Mesendoderm (in vitro differentiated cells): ENCODE measurements around the gene CADPS.

Experiments used
- DNase-seq: peaks from one replicate; pipeline ENCODE4 v3.0.0; 2013
- H2AK5ac ChIP-seq: 2 replicates; pipeline ENCODE4 v1.6.1; 2013; ENCODE audit warnings: low read length, inconsistent platforms
- H2BK120ac ChIP-seq: 2 replicates; pipeline ENCODE4 v1.6.1; 2013; ENCODE audit warnings: low read depth, mild to moderate bottlenecking, low read length, moderate library complexity, mixed read lengths
- H2BK15ac ChIP-seq: replicated peaks from 2 replicates; pipeline ENCODE4 v1.6.1; 2013; ENCODE audit warnings: low read depth, mild to moderate bottlenecking, moderate library complexity
- H2BK5ac ChIP-seq: 2 replicates; pipeline ENCODE4 v1.6.1; 2013; ENCODE audit warnings: low read length, inconsistent platforms
- H3K18ac ChIP-seq: 2 replicates; pipeline ENCODE4 v1.6.1; 2013; ENCODE audit warnings: mild to moderate bottlenecking, low read length, mixed read lengths
- H3K23ac ChIP-seq: one replicate; pipeline ENCODE4 v1.6.1; 2013; ENCODE audit warnings: low read length
- H3K27ac ChIP-seq: 2 replicates; pipeline ENCODE4 v1.5.1; 2013; ENCODE audit warnings: low read depth, mild to moderate bottlenecking, inconsistent platforms, low read length, moderate library complexity
- H3K27me3 ChIP-seq: 2 replicates; pipeline ENCODE4 v1.6.1; 2013; ENCODE audit warnings: low read length, control low read depth, mild to moderate bottlenecking, inconsistent platforms; ENCODE audit not compliant: insufficient read depth, poor library complexity
- H3K36me3 ChIP-seq: 2 replicates; pipeline ENCODE4 v1.6.1; 2013; ENCODE audit warnings: low read length, inconsistent platforms; ENCODE audit not compliant: control insufficient read depth, insufficient read depth
- H3K4ac ChIP-seq: one replicate; pipeline ENCODE4 v1.6.1; 2013; ENCODE audit warnings: low read depth, mild to moderate bottlenecking, low read length, moderate library complexity
- H3K4me1 ChIP-seq: 2 replicates; pipeline ENCODE4 v1.6.1; 2013; ENCODE audit warnings: low read depth, low read length, inconsistent platforms; ENCODE audit not compliant: control insufficient read depth
- H3K4me2 ChIP-seq: 2 replicates; pipeline ENCODE4 v1.6.1; 2013; ENCODE audit warnings: low read length
- H3K4me3 ChIP-seq: 2 replicates; pipeline ENCODE4 v1.5.1; 2013; ENCODE audit warnings: mild to moderate bottlenecking, low read length
- H3K56ac ChIP-seq: one replicate; pipeline ENCODE4 v1.6.1; 2013; ENCODE audit warnings: low read length
- H3K79me1 ChIP-seq: 2 replicates; pipeline ENCODE4 v1.6.1; 2013; ENCODE audit warnings: low read length, inconsistent platforms
- H3K79me2 ChIP-seq: 2 replicates; pipeline ENCODE4 v1.6.1; 2013; ENCODE audit warnings: mild to moderate bottlenecking, low read length; ENCODE audit not compliant: control insufficient read depth, insufficient read depth
- H3K9ac ChIP-seq: 2 replicates; pipeline ENCODE4 v1.6.1; 2013; ENCODE audit warnings: low read length, inconsistent platforms
- H4K5ac ChIP-seq: one replicate; pipeline ENCODE4 v1.6.1; 2013; ENCODE audit warnings: low read length
- H4K8ac ChIP-seq: one replicate; pipeline ENCODE4 v1.6.1; 2013; ENCODE audit warnings: low read depth, mild to moderate bottlenecking, control low read depth, low read length, moderate library complexity
- WGBS: extraction: QIAGEN DNeasy Blood & Tissue Kit; methylation state at CpG from one replicate; pipeline ENCODE4 v1.1.7; 2013; ENCODE audit warnings: low lambda C conversion rate, missing lambda C conversion rate; ENCODE audit not compliant: insufficient coverage; ENCODE audit errors: extremely low coverage; 5-methylcytosine and 5-hydroxymethylcytosine counted together

The CADPS gene

DNA sequence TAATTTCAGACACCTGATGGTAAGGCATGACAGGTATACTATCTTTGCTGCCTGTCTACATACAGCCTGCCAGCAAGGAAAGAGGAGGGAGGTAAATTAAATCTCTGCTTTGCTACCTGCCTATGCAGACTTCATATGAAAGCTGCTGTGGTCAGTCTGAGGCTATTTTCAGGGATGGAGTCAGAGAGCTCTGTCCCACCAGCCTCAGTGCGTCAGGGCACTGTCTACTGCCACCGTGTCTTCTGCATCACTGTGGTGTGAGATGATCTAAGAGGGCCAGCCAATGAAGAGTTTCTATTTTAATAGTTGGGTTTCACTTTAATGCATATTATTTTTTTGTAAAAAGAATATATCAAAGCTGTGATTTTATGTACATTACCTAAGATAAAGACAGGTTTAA lies 125.6 kb downstream of the CADPS start:
- no peaks in the 10 kb centered on the region for H3K79me1 ChIP-seq
- no peak overlapping the region for H2AK5ac ChIP-seq
- no peak overlapping the region for H3K18ac ChIP-seq
- H2BK15ac ChIP-seq: no peak overlapping the region
- H3K4ac ChIP-seq: no peak overlapping the region
- H3K4me3 ChIP-seq: no peak overlapping the region
- no peak overlapping the region for H4K8ac ChIP-seq
- no CpG with 5 or more reads among the region's 2 CpGs for WGBS
- H3K56ac ChIP-seq: no peak overlapping the region
- H3K4me2 ChIP-seq: no peak overlapping the region
- no peak overlapping the region for H3K9ac ChIP-seq
- H3K79me2 ChIP-seq: no peaks in the 10 kb centered on the region
- no peak overlapping the region for H2BK5ac ChIP-seq
- no peak for DNase-seq
- no peaks in the 10 kb centered on the region for H3K4me1 ChIP-seq
- no peaks in the 10 kb centered on the region for H3K36me3 ChIP-seq
- no peaks in the 10 kb centered on the region for H3K27me3 ChIP-seq
- no peak overlapping the region for H4K5ac ChIP-seq
- H3K27ac ChIP-seq: no peak overlapping the region
- H3K23ac ChIP-seq: no peak overlapping the region
- H2BK120ac ChIP-seq: no peak overlapping the region

- no peaks in the 10 kb centered on the region for H3K79me1 ChIP-seq
- H3K27me3 ChIP-seq: no peaks in the 10 kb centered on the region
- H2BK120ac ChIP-seq: no peak overlapping the region
- no peaks in the 10 kb centered on the region for H3K79me2 ChIP-seq
- no peak overlapping the region for H3K23ac ChIP-seq
- no peak overlapping the region for H3K18ac ChIP-seq
- no peak overlapping the region for H4K8ac ChIP-seq
- no peaks in the 10 kb centered on the region for H3K36me3 ChIP-seq
- no CpG with 5 or more reads among the region's 4 CpGs for WGBS
- H3K4me1 ChIP-seq: no peaks in the 10 kb centered on the region
- no peak overlapping the region for H2AK5ac ChIP-seq
- no peak for DNase-seq
- no peak overlapping the region for H2BK15ac ChIP-seq
- H3K4me2 ChIP-seq: no peak overlapping the region
- H3K4ac ChIP-seq: no peak overlapping the region
- no peak overlapping the region for H2BK5ac ChIP-seq
- H3K27ac ChIP-seq: no peak overlapping the region
- H3K56ac ChIP-seq: no peak overlapping the region
- no peak overlapping the region for H4K5ac ChIP-seq
- H3K9ac ChIP-seq: no peak overlapping the region
- no peak overlapping the region for H3K4me3 ChIP-seq
Measured at GRCh38 chr3:62749130-62749529, 126.1 kb downstream of the CADPS start.

- no peaks in the 10 kb centered on the region for H3K27me3 ChIP-seq
- H3K4me2 ChIP-seq: no peak overlapping the region
- H3K79me2 ChIP-seq: no peaks in the 10 kb centered on the region
- no peak overlapping the region for H4K8ac ChIP-seq
- no peak overlapping the region for H3K27ac ChIP-seq
- no peak overlapping the region for H2BK5ac ChIP-seq
- no peak overlapping the region for H3K4ac ChIP-seq
- no peak overlapping the region for H3K9ac ChIP-seq
- H2BK120ac ChIP-seq: no peak overlapping the region
- H3K4me1 ChIP-seq: no peaks in the 10 kb centered on the region
- H3K23ac ChIP-seq: no peak overlapping the region
- WGBS: no CpG with 5 or more reads among the region's 3 CpGs
- no peak for DNase-seq
- H3K18ac ChIP-seq: no peak overlapping the region
- H3K4me3 ChIP-seq: no peak overlapping the region
- H2BK15ac ChIP-seq: no peak overlapping the region
- H4K5ac ChIP-seq: no peak overlapping the region
- H2AK5ac ChIP-seq: no peak overlapping the region
- H3K56ac ChIP-seq: no peak overlapping the region
- H3K36me3 ChIP-seq: no peaks in the 10 kb centered on the region
- no peaks in the 10 kb centered on the region for H3K79me1 ChIP-seq
Measured at GRCh38 chr3:62737449-62737848, 137.8 kb downstream of the CADPS start.

- Histone ChIP-seq H3K56ac (no peak overlapping the region), H3K36me3 (no peaks in the 10 kb centered on the region), H2BK15ac (no peak overlapping the region), H3K18ac (no peak overlapping the region), H3K27ac (no peak overlapping the region), H2AK5ac (no peak overlapping the region), H3K4ac (no peak overlapping the region), H4K8ac (no peak overlapping the region), H2BK5ac (no peak overlapping the region), H3K4me3 (no peak overlapping the region), H3K9ac (no peak overlapping the region), H3K79me2 (no peaks in the 10 kb centered on the region), H2BK120ac (no peak overlapping the region), H3K79me1 (no peaks in the 10 kb centered on the region), H3K4me2 (no peak overlapping the region), H3K4me1 (no peaks in the 10 kb centered on the region), H3K27me3 (no peaks in the 10 kb centered on the region), H3K23ac (no peak overlapping the region), H4K5ac (no peak overlapping the region)
- WGBS: no CpG with 5 or more reads among the region's 1 CpG
- DNase-seq: no peak
Measured at GRCh38 chr3:62735510-62735909, 139.7 kb downstream of the CADPS start.

GRCh38 chr3:62732183-62732904 lies 142.9 kb downstream of the CADPS start:
- Histone ChIP-seq H4K8ac (no peak overlapping the region), H3K27ac (no peak overlapping the region), H3K56ac (no peak overlapping the region), H3K4ac (no peak overlapping the region), H3K4me1 (no peaks in the 10 kb centered on the region), H3K79me2 (no peaks in the 10 kb centered on the region), H2BK120ac (no peak overlapping the region), H2BK15ac (no peak overlapping the region), H4K5ac (no peak overlapping the region), H3K18ac (no peak overlapping the region), H3K79me1 (no peaks in the 10 kb centered on the region), H2BK5ac (no peak overlapping the region), H3K23ac (no peak overlapping the region), H3K27me3 (no peaks in the 10 kb centered on the region), H3K36me3 (no peaks in the 10 kb centered on the region), H3K4me2 (no peak overlapping the region), H2AK5ac (no peak overlapping the region), H3K9ac (no peak overlapping the region), H3K4me3 (no peak overlapping the region)
- WGBS: no CpG with 5 or more reads among the region's 5 CpGs
- no peak for DNase-seq

DNA sequence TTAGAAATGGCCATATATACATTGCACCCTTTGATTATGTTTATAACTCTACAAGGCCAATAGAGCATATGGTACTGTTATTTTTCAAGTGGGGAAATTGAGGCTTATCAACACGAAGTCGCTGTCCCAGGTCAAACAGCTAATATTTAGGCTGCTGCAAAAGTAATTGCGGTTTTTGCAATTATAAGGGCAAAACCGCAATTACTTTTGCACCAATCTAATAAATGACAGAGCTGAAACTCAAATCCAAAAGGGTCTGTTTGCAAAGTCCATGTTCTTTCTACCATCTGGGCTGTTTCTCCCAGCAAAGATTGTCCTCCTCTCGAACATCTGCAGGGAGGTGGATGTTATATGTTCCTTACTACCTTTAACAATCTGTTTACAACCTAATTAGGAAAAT lies 147.2 kb downstream of the CADPS start:
- no peak overlapping the region for H3K4me2 ChIP-seq
- H2BK120ac ChIP-seq: no peak overlapping the region
- H3K36me3 ChIP-seq: no peaks in the 10 kb centered on the region
- H2BK5ac ChIP-seq: no peak overlapping the region
- peaks cover 5% of the 10 kb centered on the region for H3K4me1 ChIP-seq
- H4K5ac ChIP-seq: no peak overlapping the region
- no CpG with 5 or more reads among the region's 5 CpGs for WGBS
- H2BK15ac ChIP-seq: no peak overlapping the region
- no peaks in the 10 kb centered on the region for H3K79me1 ChIP-seq
- no peak overlapping the region for H3K4ac ChIP-seq
- no peak overlapping the region for H3K27ac ChIP-seq
- no peak overlapping the region for H3K9ac ChIP-seq
- H4K8ac ChIP-seq: no peak overlapping the region
- H3K56ac ChIP-seq: no peak overlapping the region
- DNase-seq: no peak
- no peaks in the 10 kb centered on the region for H3K27me3 ChIP-seq
- H3K18ac ChIP-seq: no peak overlapping the region
- no peak overlapping the region for H3K23ac ChIP-seq
- no peak overlapping the region for H3K4me3 ChIP-seq
- no peak overlapping the region for H2AK5ac ChIP-seq
- no peaks in the 10 kb centered on the region for H3K79me2 ChIP-seq
